Urinary bladder (tissue), 4 donors: ENCODE measurements around the gene CNTNAP2. TPM values are rescaled to one million over a fixed set of nuclear protein-coding genes. Genes with fewer than 3 reads are reported as not detected.

Experiments
- DNase-seq: peaks from one replicate; pipeline ENCODE4 v3.0.0-alpha.2; 2015; ENCODE audit errors: extremely low spot score
- H3K27ac ChIP-seq: one replicate; pipeline ENCODE4 v1.5.1; 2013; ENCODE audit warnings: low read depth, mild to moderate bottlenecking, moderate library complexity
- H3K36me3 ChIP-seq: one replicate; pipeline ENCODE4 v1.6.1; 2013; ENCODE audit warnings: mild to moderate bottlenecking, moderate library complexity; ENCODE audit not compliant: insufficient read depth
- H3K4me1 ChIP-seq: one replicate; pipeline ENCODE4 v1.6.1; 2013; ENCODE audit warnings: mild to moderate bottlenecking, moderate library complexity; ENCODE audit not compliant: insufficient read depth
- H3K4me3 ChIP-seq: one replicate; pipeline ENCODE4 v1.5.1; 2013; ENCODE audit warnings: low read depth, low read length
- WGBS: extraction: QIAGEN DNeasy Blood & Tissue Kit; methylation state at CpG from one replicate; pipeline ENCODE4 v1.1.7; 2013; 5-methylcytosine and 5-hydroxymethylcytosine counted together
- polyA plus RNA-seq: library from polyadenylated mRNA; stranded (reverse); fragments of 200-250 nt; gene quantifications from one replicate; pipeline ENCODE4 v1.2.3, GENCODE V29; 2013
- total RNA-seq: library from RNA; depleted of rRNA; stranded (reverse); fragments of >200 nt; gene quantifications from one replicate; pipeline ENCODE4 v1.2.3, GENCODE V29; 2014
- donor health status: healthy with polysubstance abuse.
- donor health status: healthy.

The CNTNAP2 gene
- total and polyA plus RNA-seq, 2 donors: 0.28 to 23.3 TPM

GRCh38 chr7:148107443-148108127, 1991.0 kb downstream of the CNTNAP2 start:
- 85% methylated on average over 6 of the region's 6 CpGs for WGBS

GRCh38 chr7:148108381-148108780, 1991.8 kb downstream of the CNTNAP2 start:
- 58% methylated on average over 4 of the region's 4 CpGs for WGBS
- DNase-seq: no peak
- Histone ChIP-seq H3K36me3 (no peaks in the 10 kb centered on the region), H3K4me1 (no peaks in the 10 kb centered on the region), H3K27ac (no peak overlapping the region), H3K4me3 (no peak overlapping the region)

More at GRCh38 chr7:148107443-148108127, 1991.0 kb downstream of the CNTNAP2 start:
- DNase-seq: no peak
- Histone ChIP-seq H3K4me1 (no peaks in the 10 kb centered on the region), H3K27ac (no peak overlapping the region), H3K36me3 (no peaks in the 10 kb centered on the region), H3K4me3 (no peak overlapping the region)

GRCh38 chr7:148110097-148110868, 1993.7 kb downstream of the CNTNAP2 start:
- DNase-seq: no peak
- Histone ChIP-seq H3K27ac (no peak overlapping the region), H3K4me3 (no peak overlapping the region), H3K36me3 (no peaks in the 10 kb centered on the region), H3K4me1 (no peaks in the 10 kb centered on the region)
- WGBS: 80% methylated on average over 13 of the region's 13 CpGs

GRCh38 chr7:148114804-148115203, 1998.2 kb downstream of the CNTNAP2 start:
- Histone ChIP-seq H3K4me3 (no peak overlapping the region), H3K4me1 (no peaks in the 10 kb centered on the region), H3K27ac (no peak overlapping the region), H3K36me3 (no peaks in the 10 kb centered on the region)
- 80% methylated on average over 3 of the region's 3 CpGs for WGBS
- DNase-seq: no peak

GRCh38 chr7:148115308-148115707, 1998.7 kb downstream of the CNTNAP2 start:
- no peaks in the 10 kb centered on the region for H3K36me3 ChIP-seq
- no peak for DNase-seq
- no peak overlapping the region for H3K4me3 ChIP-seq
- 78% methylated on average over 5 of the region's 5 CpGs for WGBS
- no peak overlapping the region for H3K27ac ChIP-seq
- H3K4me1 ChIP-seq: no peaks in the 10 kb centered on the region

- H3K4me1 ChIP-seq: no peaks in the 10 kb centered on the region
- no peaks in the 10 kb centered on the region for H3K36me3 ChIP-seq
- no peak overlapping the region for H3K4me3 ChIP-seq
- H3K27ac ChIP-seq: no peak overlapping the region
- DNase-seq: no peak
- 34% methylated on average over 5 of the region's 5 CpGs for WGBS
These were observed 1999.6 kb downstream of the CNTNAP2 start for GRCh38 chr7:148116195-148116594.

GRCh38 chr7:148116829-148117403, 2000.3 kb downstream of the CNTNAP2 start:
- no peak overlapping the region for H3K27ac ChIP-seq
- no peak for DNase-seq
- H3K4me1 ChIP-seq: no peaks in the 10 kb centered on the region
- 35% methylated on average over 4 of the region's 4 CpGs for WGBS
- H3K4me3 ChIP-seq: no peak overlapping the region
- H3K36me3 ChIP-seq: no peaks in the 10 kb centered on the region

GRCh38 chr7:148118371-148118770, 2001.8 kb downstream of the CNTNAP2 start:
- Histone ChIP-seq H3K27ac (no peak overlapping the region), H3K36me3 (no peaks in the 10 kb centered on the region), H3K4me1 (no peaks in the 10 kb centered on the region), H3K4me3 (no peak overlapping the region)
- 66% methylated on average over 5 of the region's 5 CpGs for WGBS
- DNase-seq: no peak

- no peak overlapping the region for H3K27ac ChIP-seq
- WGBS: 66% methylated on average over 4 of the region's 4 CpGs
- no peak overlapping the region for H3K4me3 ChIP-seq
- H3K36me3 ChIP-seq: no peaks in the 10 kb centered on the region
- H3K4me1 ChIP-seq: no peaks in the 10 kb centered on the region
- no peak for DNase-seq
These were observed 2004.8 kb downstream of the CNTNAP2 start for GRCh38 chr7:148121401-148121800.

- 33% methylated on average over 4 of the region's 4 CpGs for whole genome bisulfite sequencing
- DNase-seq: no peak
- no peak overlapping the region for H3K27ac ChIP-seq
- H3K4me1 ChIP-seq: no peaks in the 10 kb centered on the region
- H3K4me3 ChIP-seq: no peak overlapping the region
- no peaks in the 10 kb centered on the region for H3K36me3 ChIP-seq
These were observed 2005.2 kb downstream of the CNTNAP2 start for GRCh38 chr7:148121847-148122246.

- Histone ChIP-seq H3K4me3 (no peak overlapping the region), H3K27ac (no peak overlapping the region), H3K4me1 (no peaks in the 10 kb centered on the region), H3K36me3 (no peaks in the 10 kb centered on the region)
- WGBS: 80% methylated on average over 5 of the region's 5 CpGs
- no peak for DNase-seq
These were observed 2007.9 kb downstream of the CNTNAP2 start for GRCh38 chr7:148124477-148124876.

GRCh38 chr7:148127374-148127773, 2010.8 kb downstream of the CNTNAP2 start:
- H3K36me3 ChIP-seq: no peaks in the 10 kb centered on the region
- H3K27ac ChIP-seq: no peak overlapping the region
- H3K4me1 ChIP-seq: no peaks in the 10 kb centered on the region
- no peak overlapping the region for H3K4me3 ChIP-seq
- 97% methylated on average over 1 of the region's 1 CpG for WGBS
- DNase-seq: no peak

- no peaks in the 10 kb centered on the region for H3K4me1 ChIP-seq
- DNase-seq: no peak
- no peaks in the 10 kb centered on the region for H3K36me3 ChIP-seq
- no peak overlapping the region for H3K4me3 ChIP-seq
- no peak overlapping the region for H3K27ac ChIP-seq
- 79% methylated on average over 6 of the region's 6 CpGs for WGBS
These were observed 2012.4 kb downstream of the CNTNAP2 start for GRCh38 chr7:148129023-148129422.

GRCh38 chr7:148135116-148135515, 2018.5 kb downstream of the CNTNAP2 start:
- H3K27ac ChIP-seq: no peak overlapping the region
- H3K4me3 ChIP-seq: no peak overlapping the region
- no peak for DNase-seq
- no peaks in the 10 kb centered on the region for H3K36me3 ChIP-seq
- H3K4me1 ChIP-seq: no peaks in the 10 kb centered on the region
- WGBS: 41% methylated on average over 2 of the region's 2 CpGs
